ENCODE data around the gene MSH5. TPM values are rescaled to one million over a fixed set of nuclear protein-coding genes. Genes with fewer than 3 reads are reported as not detected.

The MSH5 gene
- total and polyA plus RNA-seq, 2 of the 13 experiments (the other 11 are each of a cell fraction or from before 2014, with no cell fraction given): 10.2 to 38.7 TPM

DNA sequence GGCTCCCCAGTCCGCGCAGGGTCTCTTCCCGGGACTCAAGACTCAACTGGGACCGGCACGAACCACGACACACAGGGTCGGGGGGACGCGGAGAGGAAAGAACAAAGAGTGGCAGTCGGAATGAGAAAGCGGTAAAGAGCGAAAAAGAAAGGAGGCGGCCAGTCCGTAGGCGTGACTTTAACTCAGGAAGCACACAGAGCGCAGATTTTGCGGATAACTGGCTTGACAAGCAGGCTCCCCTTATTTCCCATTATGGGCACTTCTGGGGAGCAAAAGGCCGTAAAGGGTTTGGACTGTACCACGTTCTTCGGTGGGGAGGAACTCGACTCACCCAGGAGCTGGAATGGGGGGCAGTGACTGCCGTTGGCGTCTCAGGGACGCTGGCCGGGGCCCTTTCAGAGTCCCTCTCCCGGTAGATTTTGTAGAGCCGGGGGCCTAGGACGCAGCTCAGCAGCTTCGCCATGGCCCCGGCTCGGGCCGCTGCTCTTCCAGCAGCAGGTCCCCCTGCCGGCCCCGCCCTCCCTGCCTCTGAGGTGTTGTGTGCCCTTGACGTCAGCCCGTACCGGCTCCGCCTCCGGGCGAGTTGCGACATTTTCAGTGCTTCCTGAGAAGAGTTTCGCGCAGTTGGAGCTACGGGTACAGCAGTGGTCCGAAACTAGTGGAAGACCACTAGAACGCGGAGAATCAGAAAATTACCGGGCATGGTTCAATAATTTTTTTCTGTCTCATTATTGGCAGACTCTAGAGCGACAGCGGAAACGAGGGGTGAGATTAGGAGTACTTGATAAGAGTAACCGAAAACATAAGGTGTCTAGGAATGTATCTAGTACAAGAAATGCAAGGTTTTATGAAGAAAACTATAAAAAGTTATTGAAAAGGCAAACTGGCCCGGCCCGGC lies 36.7 kb upstream of the MSH5 start, which contains the start of gene ABHD16A (continued):
- TF ChIP-seq, protein P1, sequence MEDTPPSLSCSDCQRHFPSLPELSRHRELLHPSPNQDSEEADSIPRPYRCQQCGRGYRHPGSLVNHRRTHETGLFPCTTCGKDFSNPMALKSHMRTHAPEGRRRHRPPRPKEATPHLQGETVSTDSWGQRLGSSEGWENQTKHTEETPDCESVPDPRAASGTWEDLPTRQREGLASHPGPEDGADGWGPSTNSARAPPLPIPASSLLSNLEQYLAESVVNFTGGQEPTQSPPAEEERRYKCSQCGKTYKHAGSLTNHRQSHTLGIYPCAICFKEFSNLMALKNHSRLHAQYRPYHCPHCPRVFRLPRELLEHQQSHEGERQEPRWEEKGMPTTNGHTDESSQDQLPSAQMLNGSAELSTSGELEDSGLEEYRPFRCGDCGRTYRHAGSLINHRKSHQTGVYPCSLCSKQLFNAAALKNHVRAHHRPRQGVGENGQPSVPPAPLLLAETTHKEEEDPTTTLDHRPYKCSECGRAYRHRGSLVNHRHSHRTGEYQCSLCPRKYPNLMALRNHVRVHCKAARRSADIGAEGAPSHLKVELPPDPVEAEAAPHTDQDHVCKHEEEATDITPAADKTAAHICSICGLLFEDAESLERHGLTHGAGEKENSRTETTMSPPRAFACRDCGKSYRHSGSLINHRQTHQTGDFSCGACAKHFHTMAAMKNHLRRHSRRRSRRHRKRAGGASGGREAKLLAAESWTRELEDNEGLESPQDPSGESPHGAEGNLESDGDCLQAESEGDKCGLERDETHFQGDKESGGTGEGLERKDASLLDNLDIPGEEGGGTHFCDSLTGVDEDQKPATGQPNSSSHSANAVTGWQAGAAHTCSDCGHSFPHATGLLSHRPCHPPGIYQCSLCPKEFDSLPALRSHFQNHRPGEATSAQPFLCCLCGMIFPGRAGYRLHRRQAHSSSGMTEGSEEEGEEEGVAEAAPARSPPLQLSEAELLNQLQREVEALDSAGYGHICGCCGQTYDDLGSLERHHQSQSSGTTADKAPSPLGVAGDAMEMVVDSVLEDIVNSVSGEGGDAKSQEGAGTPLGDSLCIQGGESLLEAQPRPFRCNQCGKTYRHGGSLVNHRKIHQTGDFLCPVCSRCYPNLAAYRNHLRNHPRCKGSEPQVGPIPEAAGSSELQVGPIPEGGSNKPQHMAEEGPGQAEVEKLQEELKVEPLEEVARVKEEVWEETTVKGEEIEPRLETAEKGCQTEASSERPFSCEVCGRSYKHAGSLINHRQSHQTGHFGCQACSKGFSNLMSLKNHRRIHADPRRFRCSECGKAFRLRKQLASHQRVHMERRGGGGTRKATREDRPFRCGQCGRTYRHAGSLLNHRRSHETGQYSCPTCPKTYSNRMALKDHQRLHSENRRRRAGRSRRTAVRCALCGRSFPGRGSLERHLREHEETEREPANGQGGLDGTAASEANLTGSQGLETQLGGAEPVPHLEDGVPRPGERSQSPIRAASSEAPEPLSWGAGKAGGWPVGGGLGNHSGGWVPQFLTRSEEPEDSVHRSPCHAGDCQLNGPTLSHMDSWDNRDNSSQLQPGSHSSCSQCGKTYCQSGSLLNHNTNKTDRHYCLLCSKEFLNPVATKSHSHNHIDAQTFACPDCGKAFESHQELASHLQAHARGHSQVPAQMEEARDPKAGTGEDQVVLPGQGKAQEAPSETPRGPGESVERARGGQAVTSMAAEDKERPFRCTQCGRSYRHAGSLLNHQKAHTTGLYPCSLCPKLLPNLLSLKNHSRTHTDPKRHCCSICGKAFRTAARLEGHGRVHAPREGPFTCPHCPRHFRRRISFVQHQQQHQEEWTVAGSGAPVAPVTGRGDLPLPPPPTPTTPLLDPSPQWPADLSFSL (CRISPR knock-in tag; IDR thresholded peaks at IDR 0.05): no peak
- no peak for TF ChIP-seq NFATC3 (CRISPR knock-in tag; IDR thresholded peaks at IDR 0.05)
- no peak for TF ChIP-seq ZNF569 (CRISPR knock-in tag; IDR thresholded peaks at IDR 0.05; ENCODE audit: borderline replicate concordance)
- TF ChIP-seq, protein P2, sequence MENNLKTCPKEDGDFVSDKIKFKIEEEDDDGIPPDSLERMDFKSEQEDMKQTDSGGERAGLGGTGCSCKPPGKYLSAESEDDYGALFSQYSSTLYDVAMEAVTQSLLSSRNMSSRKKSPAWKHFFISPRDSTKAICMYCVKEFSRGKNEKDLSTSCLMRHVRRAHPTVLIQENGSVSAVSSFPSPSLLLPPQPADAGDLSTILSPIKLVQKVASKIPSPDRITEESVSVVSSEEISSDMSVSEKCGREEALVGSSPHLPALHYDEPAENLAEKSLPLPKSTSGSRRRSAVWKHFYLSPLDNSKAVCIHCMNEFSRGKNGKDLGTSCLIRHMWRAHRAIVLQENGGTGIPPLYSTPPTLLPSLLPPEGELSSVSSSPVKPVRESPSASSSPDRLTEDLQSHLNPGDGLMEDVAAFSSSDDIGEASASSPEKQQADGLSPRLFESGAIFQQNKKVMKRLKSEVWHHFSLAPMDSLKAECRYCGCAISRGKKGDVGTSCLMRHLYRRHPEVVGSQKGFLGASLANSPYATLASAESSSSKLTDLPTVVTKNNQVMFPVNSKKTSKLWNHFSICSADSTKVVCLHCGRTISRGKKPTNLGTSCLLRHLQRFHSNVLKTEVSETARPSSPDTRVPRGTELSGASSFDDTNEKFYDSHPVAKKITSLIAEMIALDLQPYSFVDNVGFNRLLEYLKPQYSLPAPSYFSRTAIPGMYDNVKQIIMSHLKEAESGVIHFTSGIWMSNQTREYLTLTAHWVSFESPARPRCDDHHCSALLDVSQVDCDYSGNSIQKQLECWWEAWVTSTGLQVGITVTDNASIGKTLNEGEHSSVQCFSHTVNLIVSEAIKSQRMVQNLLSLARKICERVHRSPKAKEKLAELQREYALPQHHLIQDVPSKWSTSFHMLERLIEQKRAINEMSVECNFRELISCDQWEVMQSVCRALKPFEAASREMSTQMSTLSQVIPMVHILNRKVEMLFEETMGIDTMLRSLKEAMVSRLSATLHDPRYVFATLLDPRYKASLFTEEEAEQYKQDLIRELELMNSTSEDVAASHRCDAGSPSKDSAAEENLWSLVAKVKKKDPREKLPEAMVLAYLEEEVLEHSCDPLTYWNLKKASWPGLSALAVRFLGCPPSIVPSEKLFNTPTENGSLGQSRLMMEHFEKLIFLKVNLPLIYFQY (CRISPR knock-in tag; IDR thresholded peaks at IDR 0.05; ENCODE audit: borderline replicate concordance): peak; percentile 54; the same call in 1 of the 2 replicates
- no peak for TF ChIP-seq ZNF44 (CRISPR knock-in tag; IDR thresholded peaks at IDR 0.05)
- TF ChIP-seq, protein P3, sequence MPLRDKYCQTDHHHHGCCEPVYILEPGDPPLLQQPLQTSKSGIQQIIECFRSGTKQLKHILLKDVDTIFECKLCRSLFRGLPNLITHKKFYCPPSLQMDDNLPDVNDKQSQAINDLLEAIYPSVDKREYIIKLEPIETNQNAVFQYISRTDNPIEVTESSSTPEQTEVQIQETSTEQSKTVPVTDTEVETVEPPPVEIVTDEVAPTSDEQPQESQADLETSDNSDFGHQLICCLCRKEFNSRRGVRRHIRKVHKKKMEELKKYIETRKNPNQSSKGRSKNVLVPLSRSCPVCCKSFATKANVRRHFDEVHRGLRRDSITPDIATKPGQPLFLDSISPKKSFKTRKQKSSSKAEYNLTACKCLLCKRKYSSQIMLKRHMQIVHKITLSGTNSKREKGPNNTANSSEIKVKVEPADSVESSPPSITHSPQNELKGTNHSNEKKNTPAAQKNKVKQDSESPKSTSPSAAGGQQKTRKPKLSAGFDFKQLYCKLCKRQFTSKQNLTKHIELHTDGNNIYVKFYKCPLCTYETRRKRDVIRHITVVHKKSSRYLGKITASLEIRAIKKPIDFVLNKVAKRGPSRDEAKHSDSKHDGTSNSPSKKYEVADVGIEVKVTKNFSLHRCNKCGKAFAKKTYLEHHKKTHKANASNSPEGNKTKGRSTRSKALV (CRISPR knock-in tag; IDR thresholded peaks at IDR 0.05): peak; percentile 51; the same call in 1 of the 2 replicates
- no peak for TF ChIP-seq ZNF563 (CRISPR knock-in tag; IDR thresholded peaks at IDR 0.05)
- peak; percentile 88; the same call in 1 of the 2 replicates for TF ChIP-seq SNAPC2 (CRISPR knock-in tag; IDR thresholded peaks at IDR 0.05)
- TF ChIP-seq, protein P4, sequence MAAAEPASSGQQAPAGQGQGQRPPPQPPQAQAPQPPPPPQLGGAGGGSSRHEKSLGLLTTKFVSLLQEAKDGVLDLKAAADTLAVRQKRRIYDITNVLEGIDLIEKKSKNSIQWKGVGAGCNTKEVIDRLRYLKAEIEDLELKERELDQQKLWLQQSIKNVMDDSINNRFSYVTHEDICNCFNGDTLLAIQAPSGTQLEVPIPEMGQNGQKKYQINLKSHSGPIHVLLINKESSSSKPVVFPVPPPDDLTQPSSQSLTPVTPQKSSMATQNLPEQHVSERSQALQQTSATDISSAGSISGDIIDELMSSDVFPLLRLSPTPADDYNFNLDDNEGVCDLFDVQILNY (CRISPR knock-in tag; conservative IDR thresholded peaks at IDR 0.05): no peak
- TF ChIP-seq NR2C2 (CRISPR knock-in tag; IDR thresholded peaks at IDR 0.05; ENCODE audit: borderline replicate concordance): peak; percentile 67; the same call in 1 of the 2 replicates
- TF ChIP-seq SP2 (CRISPR knock-in tag; IDR thresholded peaks at IDR 0.05): no peak

Measured in HepG2 (cell line).